ENCODE measurements around the gene PIP5K1C. TPM values are rescaled to one million over a fixed set of nuclear protein-coding genes. Genes with fewer than 3 reads are reported as not detected.

The PIP5K1C gene
- total and polyA plus RNA-seq, 9 of the 15 experiments (the other 6 are each of a cell fraction or from before 2014, with no cell fraction given) = 0.38 to 22.1 (median 4.1) TPM

- Histone ChIP-seq H4K20me1 (replicated peaks; ENCODE audit: control insufficient read depth, insufficient read depth, low read length) (no peaks in the 10 kb centered on the region), H3K27ac (ENCODE audit: extremely low read depth, low read depth, low read length) (no peak overlapping the region), H3K9me3 (replicated peaks; ENCODE audit: control insufficient read depth, insufficient read depth, low read depth, low read length) (no peaks in the 10 kb centered on the region; the same call in 1 of the 2 replicates), H3K9me1 (ENCODE audit: control insufficient read depth, insufficient read depth, low read length) (no peaks in the 10 kb centered on the region), H3K4me3 (no peak overlapping the region), H3K4me2 (ENCODE audit: insufficient read depth, low read length) (no peak overlapping the region), H3K4me1 (replicated peaks in 1 of 2; ENCODE audit: control insufficient read depth in 2 of 2, insufficient read depth in 2 of 2, low read length in 2 of 2) (peaks cover 34 to 91% of the 10 kb centered on the region in 2 experiments), H3K27me3 (ENCODE audit: control insufficient read depth in 2 of 2, insufficient read depth in 2 of 2, low read length in 2 of 2) (no peaks in the 10 kb centered on the region), H3K9ac (ENCODE audit: insufficient read depth in 1 of 2, low read depth in 2 of 2, low read length in 2 of 2) (no peak overlapping the region), H3K79me2 (ENCODE audit: control insufficient read depth, insufficient read depth, low read length) (peaks cover 19% of the 10 kb centered on the region; the same call in 2 of the 3 replicates), H3K36me3 (ENCODE audit: control insufficient read depth, insufficient read depth, low read length) (peaks cover 62% of the 10 kb centered on the region), H2AFZ (ENCODE audit: low read depth, low read length) (no peak overlapping the region)
- ChIA-PET CTCF (ENCODE audit: low intra/inter-chr PET ratio) (no interaction called here), POLR2A (no interaction called here)
- BruUV-seq (replicated peaks) = TSS peak; percentile 36
- FAIRE-seq = no peak
- 95% methylated on average over 22 of the region's 36 CpGs for WGBS (ENCODE audit: insufficient coverage, low coverage, missing lambda C conversion rate)
- ATAC-seq = no peak
- DNase-seq (ENCODE audit: extremely low read depth in 1 of 4, low spot score in 3 of 4) = no peak
- peak; percentile 98 for TF ChIP-seq ZBTB33 (CRISPR knock-in tag; IDR thresholded peaks at IDR 0.05)
- no peak for TF ChIP-seq SETDB1 (IDR thresholded peaks at IDR 0.05; ENCODE audit: low read length)
- TF ChIP-seq THRAP3 (IDR thresholded peaks at IDR 0.05; ENCODE audit: borderline replicate concordance) = peak; percentile 90
- TF ChIP-seq, protein P1, sequence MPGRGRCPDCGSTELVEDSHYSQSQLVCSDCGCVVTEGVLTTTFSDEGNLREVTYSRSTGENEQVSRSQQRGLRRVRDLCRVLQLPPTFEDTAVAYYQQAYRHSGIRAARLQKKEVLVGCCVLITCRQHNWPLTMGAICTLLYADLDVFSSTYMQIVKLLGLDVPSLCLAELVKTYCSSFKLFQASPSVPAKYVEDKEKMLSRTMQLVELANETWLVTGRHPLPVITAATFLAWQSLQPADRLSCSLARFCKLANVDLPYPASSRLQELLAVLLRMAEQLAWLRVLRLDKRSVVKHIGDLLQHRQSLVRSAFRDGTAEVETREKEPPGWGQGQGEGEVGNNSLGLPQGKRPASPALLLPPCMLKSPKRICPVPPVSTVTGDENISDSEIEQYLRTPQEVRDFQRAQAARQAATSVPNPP (IDR thresholded peaks at IDR 0.05; ENCODE audit: borderline replicate concordance, insufficient read depth, insufficient read length) = no peak
- TF ChIP-seq, protein P2, sequence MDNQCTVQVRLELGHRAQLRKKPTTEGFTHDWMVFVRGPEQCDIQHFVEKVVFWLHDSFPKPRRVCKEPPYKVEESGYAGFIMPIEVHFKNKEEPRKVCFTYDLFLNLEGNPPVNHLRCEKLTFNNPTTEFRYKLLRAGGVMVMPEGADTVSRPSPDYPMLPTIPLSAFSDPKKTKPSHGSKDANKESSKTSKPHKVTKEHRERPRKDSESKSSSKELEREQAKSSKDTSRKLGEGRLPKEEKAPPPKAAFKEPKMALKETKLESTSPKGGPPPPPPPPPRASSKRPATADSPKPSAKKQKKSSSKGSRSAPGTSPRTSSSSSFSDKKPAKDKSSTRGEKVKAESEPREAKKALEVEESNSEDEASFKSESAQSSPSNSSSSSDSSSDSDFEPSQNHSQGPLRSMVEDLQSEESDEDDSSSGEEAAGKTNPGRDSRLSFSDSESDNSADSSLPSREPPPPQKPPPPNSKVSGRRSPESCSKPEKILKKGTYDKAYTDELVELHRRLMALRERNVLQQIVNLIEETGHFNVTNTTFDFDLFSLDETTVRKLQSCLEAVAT (IDR thresholded peaks at IDR 0.05) = peak in 1 of 2 experiments; percentile 91; a peak in 2 of 4 replicates
- TF ChIP-seq ATF3 (IDR thresholded peaks at IDR 0.05) = peak; percentile 11; the same call in 1 of the 2 replicates
- TF ChIP-seq ATF3 (CRISPR knock-in tag; conservative IDR thresholded peaks at IDR 0.05) = no peak
- peak; percentile 14; the same call in 1 of the 2 replicates for TF ChIP-seq RBFOX2 (IDR thresholded peaks at IDR 0.05; ENCODE audit: low read depth, low read length)
- TF ChIP-seq BHLHE40 (IDR thresholded peaks at IDR 0.05; ENCODE audit: low read length) = no peak
- TF ChIP-seq PRPF4 (IDR thresholded peaks at IDR 0.05; ENCODE audit: insufficient read depth, low read depth, low read length, poor library complexity, severe bottlenecking) = peak; percentile 36
- TF ChIP-seq TAL1 (IDR thresholded peaks at IDR 0.05) = no peak
- in situ Hi-C loops (cut with MboI) (no loop called here), intact Hi-C loops (cut with micrococcal nuclease) (no loop called here)
Observed at GRCh38 chr19:3611841-3612240, 88.4 kb downstream of the PIP5K1C start.
